ENCODE results near the gene MITF.
A peak's percentile ranks its signal among the peaks of the same experiment; 100 is the strongest.

Gene MITF

DNA sequence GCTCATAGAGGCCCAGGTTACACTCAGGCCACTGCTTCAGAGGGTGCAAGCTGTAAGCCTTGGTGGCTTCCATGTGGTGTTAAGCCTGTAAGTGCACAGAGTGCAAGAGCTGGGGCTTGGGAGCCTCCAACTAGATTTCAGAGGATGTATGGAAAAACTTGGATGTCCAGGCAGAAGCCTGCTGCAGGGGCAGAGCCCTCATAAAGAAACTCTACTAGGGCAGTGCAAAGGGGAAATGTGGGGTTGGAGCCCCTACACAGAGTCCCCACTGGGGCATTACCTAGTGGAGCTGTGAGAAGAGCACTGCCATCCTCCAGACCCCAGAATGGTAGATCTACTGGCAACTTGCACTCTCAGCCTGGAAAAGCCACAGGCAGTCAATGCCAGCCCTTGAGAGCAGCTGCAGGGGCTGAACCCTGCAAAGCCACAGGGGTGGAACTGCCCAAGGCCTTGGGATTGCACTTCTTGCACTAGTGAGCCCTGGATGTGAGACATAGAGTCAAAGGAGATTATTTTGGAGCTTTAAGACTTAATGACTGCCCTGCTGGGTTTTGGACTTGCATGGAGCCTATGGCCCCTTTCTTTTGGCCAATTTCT lies 14.0 kb downstream of the MITF start:
- no peak for FAIRE-seq
- DNase-seq (ENCODE audit: insufficient read length, low spot score) = no peak

- no peak for FAIRE-seq
- no peak for DNase-seq (ENCODE audit: insufficient read length, low spot score)
Measured at GRCh38 chr3:69755795-69756194, 16.5 kb downstream of the MITF start.

DNA sequence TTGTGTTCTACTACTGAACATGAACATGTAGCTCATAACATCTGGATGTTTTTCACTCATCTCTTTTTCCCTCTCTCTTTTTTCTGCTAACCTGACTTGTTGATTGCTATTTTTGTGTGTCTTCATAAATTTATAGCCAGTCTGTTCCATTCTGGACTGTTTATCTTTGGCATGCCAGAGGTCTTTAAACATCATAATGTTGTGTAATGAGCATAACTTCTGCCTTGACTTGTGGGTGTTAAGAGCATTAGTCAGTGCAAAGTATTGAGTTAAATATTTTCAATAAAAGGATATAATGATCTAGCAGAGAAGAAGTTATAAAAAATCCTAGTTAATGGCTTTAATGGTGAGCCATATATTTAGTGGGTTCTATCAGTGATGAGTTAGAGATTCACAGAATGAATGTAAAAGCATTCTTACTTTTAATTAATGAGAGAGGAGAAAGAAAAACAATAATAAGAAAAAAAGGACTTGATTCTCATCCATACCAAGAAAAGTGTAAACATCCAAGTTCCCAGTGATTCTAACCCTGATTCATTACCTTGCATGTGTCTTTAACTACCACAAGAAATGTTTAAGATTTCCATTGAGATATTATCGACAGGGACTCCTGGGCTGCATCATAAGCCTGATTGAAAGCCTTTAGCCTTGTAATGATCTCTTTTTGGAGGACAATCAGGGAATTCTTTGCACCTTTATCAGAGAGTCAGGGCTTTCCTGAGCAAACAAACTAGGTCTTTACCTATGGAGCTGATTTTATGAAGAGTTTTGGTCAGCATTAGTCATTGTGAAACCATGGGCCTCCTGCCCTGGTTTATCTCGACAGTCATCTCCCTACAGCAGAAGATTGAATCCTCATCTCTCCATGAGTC lies 22.9 kb downstream of the MITF start:
- DNase-seq (ENCODE audit: insufficient read length, low spot score) (no peak), FAIRE-seq (peak; percentile 33)

DNA sequence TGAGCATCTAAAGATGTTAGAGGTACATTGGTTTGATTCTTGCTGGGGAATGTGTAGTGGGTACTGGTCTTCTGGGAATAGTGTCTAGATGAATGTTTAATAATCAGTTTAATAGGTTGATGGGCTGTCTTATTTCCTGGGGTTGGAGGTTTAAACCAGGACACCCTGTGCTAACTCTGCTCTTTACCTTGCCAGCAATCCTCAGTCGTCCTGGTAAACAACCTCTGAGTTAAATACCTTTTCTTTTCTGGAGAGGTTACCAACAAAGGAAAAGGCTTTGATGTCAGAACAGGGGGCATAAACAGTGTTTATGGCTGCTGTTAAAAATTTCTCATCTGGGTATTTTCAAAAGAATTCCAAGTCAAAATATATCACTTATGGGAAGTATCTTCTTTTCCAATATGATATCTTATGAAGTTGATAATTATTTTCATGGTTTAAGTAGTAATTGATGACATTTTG lies 23.5 kb downstream of the MITF start:
- FAIRE-seq (no peak), DNase-seq (ENCODE audit: insufficient read length, low spot score) (no peak)

GRCh38 chr3:69763458-69763857 lies 24.2 kb downstream of the MITF start:
- FAIRE-seq = no peak
- DNase-seq (ENCODE audit: insufficient read length, low spot score) = no peak

DNA sequence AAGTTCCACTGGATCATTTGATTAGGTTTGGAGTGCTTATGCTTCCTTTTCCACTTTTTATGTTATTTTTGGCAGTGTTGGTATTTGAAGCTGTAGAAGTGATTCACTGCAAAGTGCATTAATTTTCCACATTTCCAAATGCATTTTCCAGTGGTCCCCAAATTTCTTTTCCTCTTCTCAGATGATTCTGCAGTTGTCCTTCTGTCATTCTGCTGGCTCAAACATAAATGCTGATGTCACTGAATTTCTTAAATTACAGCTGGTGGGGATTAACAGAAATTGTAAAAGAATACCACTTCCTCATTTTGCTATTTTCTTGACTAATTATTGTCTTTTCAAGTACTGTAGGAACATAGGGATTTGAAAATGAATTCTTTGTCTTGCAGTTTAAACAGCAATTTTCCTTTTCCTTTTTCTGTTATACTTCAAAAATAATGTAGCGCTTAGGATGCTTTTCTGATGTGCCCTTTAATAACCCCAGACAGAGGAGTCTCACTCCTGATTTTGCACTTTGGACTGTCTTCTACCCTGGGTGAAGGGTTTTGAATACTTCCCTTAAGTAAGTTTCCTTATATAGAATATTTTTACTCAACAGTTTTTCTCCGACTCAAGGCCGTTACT lies 25.0 kb downstream of the MITF start:
- FAIRE-seq (no peak), DNase-seq (ENCODE audit: insufficient read length, low spot score) (no peak)

DNA sequence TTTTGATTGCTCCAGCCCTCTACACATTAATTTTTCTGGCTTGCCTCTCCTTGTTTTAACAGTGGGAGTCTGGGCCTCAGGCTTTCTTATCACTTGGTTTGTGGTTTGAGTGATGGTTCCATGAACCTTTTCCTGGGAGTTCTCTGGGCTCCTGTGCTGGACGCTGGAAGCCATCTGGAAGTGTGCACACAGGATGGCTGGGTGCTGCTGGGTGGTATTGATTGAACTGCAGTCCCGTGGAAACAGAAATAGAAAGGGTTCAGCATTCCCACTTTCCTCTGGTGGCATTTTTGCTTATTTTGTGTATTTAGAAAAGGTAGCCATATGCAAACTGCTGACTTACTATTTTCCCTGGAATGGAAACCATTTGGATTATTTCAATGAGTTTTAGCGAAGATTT lies 25.6 kb downstream of the MITF start:
- DNase-seq (ENCODE audit: insufficient read length, low spot score) (no peak), FAIRE-seq (no peak)

DNA sequence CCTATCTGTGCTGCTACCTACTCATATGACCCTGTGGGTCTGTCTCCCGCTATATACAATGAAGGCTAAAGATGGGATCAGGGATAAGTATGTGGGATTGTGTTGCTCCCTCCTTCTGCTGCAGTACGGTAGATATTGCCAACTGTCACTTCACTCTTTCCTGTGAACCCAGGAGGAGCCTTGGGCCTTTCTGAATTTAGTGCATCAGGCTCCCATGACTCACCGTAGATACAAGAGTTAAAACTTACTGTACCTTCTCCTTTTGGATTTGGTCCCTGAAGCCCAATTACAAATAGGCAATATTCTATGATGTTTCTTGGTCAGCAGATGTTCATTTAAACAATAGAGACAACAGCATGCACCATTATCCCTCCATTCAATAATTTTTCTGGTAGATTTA lies 27.4 kb downstream of the MITF start:
- FAIRE-seq = peak; percentile 16

GRCh38 chr3:69767571-69767970 lies 28.3 kb downstream of the MITF start:
- DNase-seq (ENCODE audit: insufficient read length, low spot score) = no peak
- FAIRE-seq = no peak

More for the DNA sequence above, 27.4 kb downstream of the MITF start:
- DNase-seq (ENCODE audit: insufficient read length, low spot score) = no peak

GRCh38 chr3:69768438-69768837 lies 29.2 kb downstream of the MITF start:
- FAIRE-seq = no peak
- no peak for DNase-seq (ENCODE audit: insufficient read length, low spot score)

DNA sequence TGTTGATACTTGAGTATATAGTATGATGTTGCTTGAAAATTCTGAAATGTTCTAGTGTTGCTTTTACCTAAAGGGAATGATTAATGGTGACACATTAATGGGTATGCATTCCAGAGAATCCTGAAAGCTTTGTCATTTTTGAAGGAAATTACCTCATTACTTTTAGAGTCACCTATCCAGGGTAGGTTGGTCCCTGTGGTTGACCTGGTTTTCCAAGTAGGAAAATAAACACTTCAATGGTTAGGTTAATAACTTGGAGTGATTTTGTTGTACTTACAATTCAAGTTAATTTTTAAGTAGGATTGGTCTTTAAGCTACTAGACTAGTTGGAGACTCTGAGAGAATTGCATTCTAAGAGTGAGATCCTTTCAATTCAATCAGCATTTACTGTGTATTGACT lies 31.0 kb downstream of the MITF start:
- DNase-seq (ENCODE audit: insufficient read length, low spot score) (peak; percentile 52), FAIRE-seq (peak; percentile 51)

DNA sequence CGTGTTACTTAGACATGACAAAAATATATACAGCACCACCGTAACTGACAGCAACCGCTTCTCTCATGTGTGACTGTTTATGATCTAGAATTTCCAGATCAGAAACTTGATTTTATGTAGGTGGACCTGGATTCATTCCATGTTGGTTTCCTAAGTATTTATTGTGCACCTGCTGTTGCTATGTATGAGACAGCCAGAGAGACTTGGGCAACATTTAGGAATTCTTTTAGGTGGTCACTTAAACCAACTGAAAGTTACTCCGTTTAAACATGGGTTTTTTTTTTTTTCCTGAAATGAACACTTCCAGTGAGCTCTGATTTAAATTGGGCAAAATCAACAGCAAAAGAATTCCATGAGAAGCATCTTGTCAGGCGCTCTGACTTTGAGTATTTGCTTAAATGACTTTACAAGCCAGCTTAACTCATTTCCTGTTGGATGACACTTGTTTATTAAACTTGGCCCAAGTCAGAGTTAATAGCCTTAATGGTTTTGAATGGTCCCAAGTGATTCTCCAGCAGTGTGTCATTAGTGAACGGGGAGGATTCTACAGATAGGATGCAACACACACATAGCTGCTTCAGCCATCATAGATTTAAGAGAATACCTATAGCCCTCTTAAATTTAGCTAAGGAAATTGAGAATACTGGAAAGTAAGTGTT lies 31.8 kb downstream of the MITF start:
- FAIRE-seq = no peak

DNA sequence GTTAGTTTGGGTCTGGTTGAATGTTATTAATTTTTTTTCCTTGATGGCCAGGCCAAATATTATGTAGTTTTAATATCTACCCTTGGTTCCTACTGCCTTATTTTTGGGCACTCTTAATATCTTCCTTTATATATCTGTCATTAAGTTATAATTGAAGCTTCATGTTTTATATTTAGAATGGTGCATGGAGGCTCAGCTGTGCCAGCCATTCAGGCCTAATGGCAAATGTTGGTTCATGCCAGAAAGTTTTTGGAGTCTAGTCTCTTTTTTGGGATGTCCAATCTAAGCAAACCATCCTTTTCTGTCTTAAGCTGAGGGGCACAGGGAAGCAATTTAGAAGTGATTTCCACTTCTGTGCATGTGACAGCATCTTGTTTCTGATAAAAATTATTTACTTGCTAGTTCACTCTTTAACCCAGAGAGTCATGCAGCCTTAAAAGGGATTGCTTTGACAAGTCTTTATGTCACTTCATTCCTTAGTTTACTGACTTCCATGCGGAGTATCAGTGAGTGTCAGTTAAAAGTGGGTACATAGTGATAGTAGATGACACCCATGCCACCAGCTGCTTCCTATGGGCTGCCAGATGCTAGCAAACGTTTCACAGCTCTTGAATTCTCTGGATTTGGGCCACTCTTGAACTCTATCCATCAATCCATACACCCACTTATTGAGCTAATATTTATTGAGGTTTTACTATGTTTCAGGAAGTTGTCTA lies 33.0 kb downstream of the MITF start:
- no peak for FAIRE-seq
- no peak for DNase-seq (ENCODE audit: insufficient read length, low spot score)

More for the DNA sequence above, 31.8 kb downstream of the MITF start:
- DNase-seq (ENCODE audit: insufficient read length, low spot score) = no peak

- DNase-seq (ENCODE audit: insufficient read length, low spot score) (no peak), FAIRE-seq (no peak)
Measured at GRCh38 chr3:69774029-69774428, 34.8 kb downstream of the MITF start.

DNA sequence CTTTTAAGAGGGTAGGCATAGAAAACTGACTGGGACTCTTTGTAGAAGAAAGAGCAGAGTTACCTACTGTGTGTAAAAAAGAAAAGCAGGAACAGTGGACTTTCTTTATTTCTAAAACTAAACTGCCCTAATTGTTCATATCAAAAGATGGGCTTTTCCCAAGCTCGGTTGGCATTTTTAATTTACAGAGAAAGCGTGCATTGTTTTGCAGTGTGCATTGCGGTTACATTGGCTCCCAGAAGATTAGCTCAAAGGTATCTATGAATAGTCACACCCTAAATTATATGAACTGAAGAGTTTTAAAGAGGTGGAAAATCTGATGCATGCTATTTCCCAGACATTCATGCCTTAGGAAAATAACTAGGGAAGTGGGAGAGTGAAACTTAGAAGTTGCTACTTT lies 36.5 kb downstream of the MITF start:
- FAIRE-seq (no peak), DNase-seq (ENCODE audit: insufficient read length, low spot score) (no peak)

GRCh38 chr3:69776289-69776688 lies 37.0 kb downstream of the MITF start:
- DNase-seq (ENCODE audit: insufficient read length, low spot score) (no peak), FAIRE-seq (no peak)

DNA sequence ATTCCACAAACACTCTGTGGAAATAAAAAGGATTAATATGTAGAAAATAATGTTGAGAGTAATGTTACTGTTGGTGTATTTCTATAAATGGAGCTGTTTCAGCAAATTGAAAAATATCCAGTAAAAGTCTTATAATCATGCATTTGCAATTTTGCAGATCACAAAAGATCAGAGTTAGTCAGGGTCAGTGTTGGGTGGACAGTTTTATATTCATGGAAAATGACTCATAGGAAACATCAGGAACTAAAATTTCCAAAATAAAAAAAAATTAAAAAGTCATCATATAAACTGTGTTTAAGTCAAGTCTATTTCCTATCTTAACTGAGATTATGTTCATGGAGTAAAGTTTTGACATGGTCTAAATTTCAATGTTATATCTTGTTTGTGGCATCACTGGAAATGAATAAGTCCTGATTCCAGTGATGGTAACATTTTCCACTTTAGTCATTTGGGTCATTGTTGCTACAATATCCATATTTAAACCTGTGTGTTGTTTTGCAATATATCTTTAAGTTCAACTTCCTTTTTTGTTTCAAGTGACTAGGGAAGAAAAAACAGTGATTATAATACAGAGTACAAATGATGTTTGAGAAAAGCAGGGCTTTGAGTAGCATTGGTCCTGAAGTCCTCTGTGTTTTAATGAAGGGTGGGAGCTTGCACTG lies 37.8 kb downstream of the MITF start:
- DNase-seq (ENCODE audit: insufficient read length, low spot score) = no peak
- no peak for FAIRE-seq

DNA sequence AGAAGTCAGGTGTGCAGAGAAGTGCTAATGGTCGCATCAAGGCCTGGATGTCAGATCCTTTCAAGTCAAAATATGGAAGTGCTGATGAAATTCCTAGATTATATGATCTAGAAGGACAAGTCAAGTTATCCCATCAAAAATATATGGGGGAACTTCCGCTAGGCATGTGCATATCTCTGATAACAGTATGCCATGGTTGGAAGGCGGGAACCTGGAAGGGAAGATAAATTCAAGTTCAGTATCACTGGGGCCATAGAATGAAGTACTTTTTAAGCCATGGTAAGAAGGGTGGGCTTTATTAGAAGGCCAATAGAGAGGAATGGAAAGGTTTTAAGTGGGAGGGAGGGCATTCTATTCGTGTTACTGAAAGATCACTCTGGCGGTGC lies 38.3 kb downstream of the MITF start:
- FAIRE-seq = no peak

DNA sequence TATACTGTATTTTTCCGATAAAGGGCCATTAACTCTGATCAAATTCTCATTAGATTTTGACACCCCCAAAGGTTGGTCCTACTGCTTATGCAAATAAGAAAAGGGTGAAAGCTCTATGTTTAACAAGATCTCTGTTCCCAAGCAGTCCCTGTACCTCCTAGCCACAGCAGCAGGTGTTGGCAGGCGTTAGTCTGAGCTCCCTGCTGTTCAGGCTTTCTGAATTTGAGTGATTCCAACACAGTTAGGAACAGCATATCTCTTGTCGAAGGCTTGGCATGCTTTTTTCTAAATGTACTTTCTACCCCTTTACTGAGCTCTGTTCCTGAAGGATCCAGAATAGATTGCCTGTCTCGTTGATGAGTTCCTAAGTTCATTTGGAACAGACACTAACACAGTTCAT lies 42.3 kb downstream of the MITF start:
- DNase-seq (ENCODE audit: insufficient read length, low spot score) (no peak), FAIRE-seq (no peak)

More for the DNA sequence above, 38.3 kb downstream of the MITF start:
- no peak for DNase-seq (ENCODE audit: insufficient read length, low spot score)

DNA sequence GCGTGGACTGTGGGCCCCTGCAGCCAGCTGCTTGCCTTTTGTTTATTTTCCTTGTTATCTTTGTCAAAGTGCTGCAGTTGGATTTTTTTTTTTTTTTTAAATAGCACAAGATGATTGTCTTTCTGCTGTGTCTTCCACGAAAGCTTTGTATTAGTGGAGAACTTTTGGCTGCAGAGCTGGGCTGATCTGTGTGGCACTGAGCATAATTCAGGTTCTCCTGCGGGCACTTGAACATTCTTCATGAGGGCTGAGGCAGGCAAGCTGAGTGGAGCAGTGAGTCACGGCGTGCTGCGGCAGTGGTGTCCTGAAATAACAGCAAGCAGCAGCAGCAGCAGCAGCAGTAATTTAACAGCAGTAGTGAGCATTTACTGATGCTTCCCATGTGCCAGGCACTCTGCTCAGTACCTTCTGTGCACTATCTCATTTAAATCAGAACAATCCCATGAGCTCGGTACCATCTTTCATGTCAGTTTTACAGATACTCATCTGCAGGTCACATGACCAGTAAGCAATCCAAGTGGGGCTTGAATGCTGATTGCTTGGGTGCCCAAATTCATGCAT lies 45.8 kb downstream of the MITF start:
- DNase-seq (ENCODE audit: insufficient read length, low spot score) (peak; percentile 51), FAIRE-seq (peak; percentile 98)

All from HTR-8/SVneo (cell line).